Adipose tissue (tissue), 3 donors: ENCODE data around the gene LEMD2. TPM values are rescaled to one million over a fixed set of nuclear protein-coding genes. Genes with fewer than 3 reads are reported as not detected.

ENCODE experiments used
- polyA plus RNA-seq, 3 donors: library from polyadenylated mRNA; stranded (reverse); fragments of 200-250 nt; gene quantifications; one replicate each; pipeline ENCODE4 v1.2.3, GENCODE V29; 2013
- donor health status: healthy with polysubstance abuse.
- donor health status: Bipolar disorder and iron deficiency.
- donor health status: healthy.

LEMD2 gene
- polyA plus RNA-seq, 3 donors, result 30.3 to 39.5 (median 32.3) TPM

Other genes starting within 250 kb of the LEMD2 start
- gene BAK1, start 208.9 kb downstream of the LEMD2 start, polyA plus RNA-seq, result 10 to 100 TPM; 11.5 to 12.6 (median 12.0) TPM
- gene ITPR3, start 167.8 kb downstream of the LEMD2 start, polyA plus RNA-seq, result 10 to 100 TPM in 2 of 3 donors, 1 to 10 TPM in 1; 9.3 to 13.8 (median 13.5) TPM
- 10 to 100 TPM; 31.1 to 78.1 (median 52.3) TPM for gene UQCC2, start 77.4 kb downstream of the LEMD2 start, polyA plus RNA-seq
- 1 to 10 TPM in 1 of 3 donors, under 1 TPM in 2; 0.24 to 2.3 (median 0.56) TPM for gene IP6K3, start 42.2 kb downstream of the LEMD2 start, polyA plus RNA-seq
- not detected for gene MLN, start 14.9 kb upstream of the LEMD2 start, polyA plus RNA-seq